Measurements from ENCODE around the gene OSBPL8. TPM values are rescaled to one million over a fixed set of nuclear protein-coding genes. Genes with fewer than 3 reads are reported as not detected.

Gene OSBPL8
- total RNA-seq, 1 experiment from 2014 or later = 43.7 TPM

DNA sequence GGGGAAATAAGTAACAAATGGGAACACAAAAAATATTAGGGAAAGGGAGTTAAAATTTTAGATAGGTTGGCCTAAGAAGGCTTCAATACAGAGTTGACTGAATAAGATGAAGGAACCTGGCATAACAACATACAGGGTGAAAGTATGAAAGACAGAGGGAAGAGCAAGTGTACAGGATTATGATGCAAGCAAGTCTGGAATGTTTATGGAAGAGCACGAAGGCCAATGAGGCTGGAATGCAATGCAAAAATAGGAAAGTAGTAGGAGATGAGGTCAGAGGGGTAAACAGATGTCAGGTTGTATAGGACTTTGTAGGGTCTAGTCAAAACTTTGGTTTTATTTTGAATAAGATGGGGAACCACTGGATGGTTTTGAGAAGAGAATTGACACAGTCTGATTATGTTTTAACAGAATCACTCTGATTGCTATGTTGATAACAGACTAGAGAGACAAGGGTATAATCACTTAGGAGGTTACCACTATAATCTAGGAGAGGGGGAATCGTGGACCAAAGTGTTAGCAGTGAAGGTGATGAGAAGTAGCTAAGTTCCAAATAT lies 96.8 kb downstream of the OSBPL8 start:
- H3K36me3 ChIP-seq = no peaks in the 10 kb centered on the region
- DNase-seq = no peak
- no peaks in the 10 kb centered on the region for H3K9me3 ChIP-seq
- no peak overlapping the region for H3K4me3 ChIP-seq
- no peaks in the 10 kb centered on the region for H3K27me3 ChIP-seq

DNA sequence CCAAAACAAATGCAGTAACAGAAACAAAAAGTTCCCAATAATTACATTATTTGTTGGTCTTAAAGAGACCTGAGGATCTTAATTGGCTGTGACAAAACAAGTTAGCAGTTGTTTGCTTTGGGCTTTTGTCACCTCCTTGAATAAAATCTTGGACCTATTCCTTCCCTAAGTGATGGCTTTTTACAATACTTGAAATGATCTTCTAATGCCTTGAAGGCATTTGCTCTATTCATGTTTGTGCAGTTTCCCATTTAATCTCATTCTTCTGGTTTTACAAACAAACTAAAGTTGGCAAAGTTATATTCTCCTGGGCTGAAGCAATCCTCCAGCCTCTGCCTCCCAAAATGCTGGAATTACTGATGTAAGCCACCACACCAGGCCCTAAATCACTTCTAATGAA lies 98.8 kb downstream of the OSBPL8 start:
- H3K27me3 ChIP-seq = no peaks in the 10 kb centered on the region
- DNase-seq = no peak
- H3K9me3 ChIP-seq = no peaks in the 10 kb centered on the region
- no peaks in the 10 kb centered on the region for H3K36me3 ChIP-seq
- no peak overlapping the region for H3K4me3 ChIP-seq

DNA sequence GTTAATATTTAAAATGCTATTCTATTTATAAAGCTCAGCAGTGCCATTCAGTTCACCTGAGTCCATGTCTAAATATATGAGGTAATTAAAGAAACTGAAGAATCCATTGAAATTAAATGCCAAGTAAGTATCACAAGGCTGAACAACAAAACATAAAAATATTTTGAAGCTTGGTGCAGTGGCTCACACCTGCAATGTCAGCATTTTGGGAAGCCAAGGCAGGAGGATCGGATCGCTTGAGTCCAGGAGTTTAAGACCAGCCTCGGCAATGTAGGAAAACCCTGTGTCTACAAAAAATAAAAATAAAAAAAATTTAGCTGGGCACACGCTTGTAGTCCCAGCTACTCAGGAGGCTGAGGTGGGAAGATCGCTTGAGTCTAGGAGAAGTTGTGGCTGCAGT lies 101.8 kb downstream of the OSBPL8 start:
- no peak overlapping the region for H3K4me3 ChIP-seq
- DNase-seq = no peak
- H3K27me3 ChIP-seq = no peaks in the 10 kb centered on the region

DNA sequence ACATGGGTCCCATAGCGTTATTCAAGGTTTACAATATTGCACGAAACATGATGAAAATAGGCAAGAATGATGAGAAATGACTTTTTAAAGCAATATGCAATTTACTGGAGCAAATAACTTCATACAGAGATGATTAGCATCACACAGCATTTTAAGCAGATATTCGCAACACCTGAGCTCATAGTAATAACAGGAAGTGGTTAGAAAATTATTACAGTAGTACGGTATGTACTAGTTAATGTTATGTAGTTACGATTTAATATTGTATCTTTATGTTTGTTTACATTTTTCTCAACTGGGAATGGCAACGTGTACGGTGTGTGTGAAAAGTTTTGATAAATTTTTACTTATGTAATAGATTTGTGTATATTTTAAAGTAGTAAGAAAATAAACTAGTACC lies 102.6 kb downstream of the OSBPL8 start:
- Histone ChIP-seq H3K9me3 (no peaks in the 10 kb centered on the region), H3K27me3 (no peaks in the 10 kb centered on the region), H3K4me3 (no peak overlapping the region), H3K36me3 (no peaks in the 10 kb centered on the region)
- DNase-seq = no peak

More for the DNA sequence above, 101.8 kb downstream of the OSBPL8 start:
- Histone ChIP-seq H3K36me3 (no peaks in the 10 kb centered on the region), H3K9me3 (no peaks in the 10 kb centered on the region)

DNA sequence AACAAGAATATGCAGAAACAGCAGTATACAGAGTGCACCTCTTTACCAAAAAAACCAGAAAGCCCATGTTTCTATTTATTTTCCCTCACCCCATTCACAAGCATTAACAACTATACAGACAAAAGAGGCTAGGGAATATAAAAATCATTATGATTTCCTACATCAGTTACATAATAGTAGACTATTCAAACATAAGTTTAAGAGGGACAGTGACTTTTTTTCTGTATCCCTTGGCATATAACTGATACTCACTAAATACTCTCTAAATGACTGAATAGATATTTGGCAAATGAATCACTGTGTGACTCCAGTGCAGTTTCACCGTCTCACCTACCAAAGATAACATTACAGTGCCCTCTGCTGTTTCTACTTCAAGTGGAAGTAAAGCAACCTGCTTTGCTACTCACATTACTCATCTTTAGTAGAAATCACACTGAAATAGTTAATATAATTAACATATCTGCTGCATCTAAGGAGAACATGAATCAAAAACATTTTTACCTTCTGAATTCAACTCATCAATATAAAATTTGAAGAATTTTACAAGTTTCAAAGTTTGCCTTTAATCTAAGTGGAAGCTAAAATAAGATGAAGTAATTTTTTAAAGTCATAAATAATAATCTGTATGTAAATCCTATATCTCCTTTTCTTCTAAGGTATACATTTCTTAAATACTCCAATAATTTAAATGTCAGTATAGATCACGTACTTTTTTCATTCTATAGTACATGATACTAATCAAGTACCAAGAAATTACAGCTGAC lies 103.8 kb downstream of the OSBPL8 start:
- peak; percentile 14 for DNase-seq
- Histone ChIP-seq H3K9me3 (no peaks in the 10 kb centered on the region), H3K27me3 (no peaks in the 10 kb centered on the region), H3K4me3 (no peak overlapping the region), H3K36me3 (no peaks in the 10 kb centered on the region)

DNA sequence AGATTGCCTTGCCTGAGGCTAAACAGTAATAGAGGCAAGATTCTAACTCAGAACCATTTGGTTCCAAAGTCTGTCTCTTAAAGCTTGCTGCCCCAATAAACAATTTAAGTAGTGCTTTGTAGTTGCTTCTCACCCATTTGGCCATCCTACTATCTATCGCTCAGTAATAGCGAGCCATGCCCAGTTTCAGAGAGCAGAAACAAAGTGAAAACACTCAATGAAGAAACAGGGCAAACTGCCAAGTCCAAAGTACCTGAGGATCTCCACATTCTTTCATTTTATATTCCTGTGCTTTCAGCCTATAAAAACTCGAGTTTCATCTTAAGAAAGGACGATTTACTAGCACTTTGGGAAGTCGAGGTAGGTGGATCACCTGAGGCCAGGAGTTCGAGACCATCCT lies 108.0 kb downstream of the OSBPL8 start:
- H3K36me3 ChIP-seq = peaks cover 2% of the 10 kb centered on the region; the same call in 1 of the 2 replicates
- H3K9me3 ChIP-seq = no peaks in the 10 kb centered on the region
- no peaks in the 10 kb centered on the region for H3K27me3 ChIP-seq
- DNase-seq = no peak
- H3K4me3 ChIP-seq = no peak overlapping the region

DNA sequence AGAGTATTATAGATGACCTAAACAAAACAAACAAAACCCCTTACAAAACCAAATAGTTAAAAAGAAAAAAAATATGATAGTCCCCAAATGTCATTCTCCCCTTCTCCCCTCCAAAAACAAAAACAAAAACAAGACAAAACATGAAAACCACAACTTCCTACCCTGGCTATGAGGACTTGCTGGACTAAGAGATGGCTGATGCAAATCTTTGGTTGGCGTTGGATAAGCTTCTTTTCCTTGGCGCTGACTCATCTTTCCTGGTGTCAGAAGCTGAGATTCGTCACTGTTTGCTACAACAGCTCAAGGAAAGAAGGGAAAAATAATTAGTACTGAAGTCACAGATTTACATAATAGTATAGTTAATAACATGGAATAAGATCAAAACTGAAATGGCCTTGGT lies 108.9 kb downstream of the OSBPL8 start:
- no peak overlapping the region for H3K4me3 ChIP-seq
- DNase-seq = peak; percentile 15
- no peaks in the 10 kb centered on the region for H3K27me3 ChIP-seq
- no peaks in the 10 kb centered on the region for H3K9me3 ChIP-seq
- peaks cover 2% of the 10 kb centered on the region; the same call in 1 of the 2 replicates for H3K36me3 ChIP-seq

DNA sequence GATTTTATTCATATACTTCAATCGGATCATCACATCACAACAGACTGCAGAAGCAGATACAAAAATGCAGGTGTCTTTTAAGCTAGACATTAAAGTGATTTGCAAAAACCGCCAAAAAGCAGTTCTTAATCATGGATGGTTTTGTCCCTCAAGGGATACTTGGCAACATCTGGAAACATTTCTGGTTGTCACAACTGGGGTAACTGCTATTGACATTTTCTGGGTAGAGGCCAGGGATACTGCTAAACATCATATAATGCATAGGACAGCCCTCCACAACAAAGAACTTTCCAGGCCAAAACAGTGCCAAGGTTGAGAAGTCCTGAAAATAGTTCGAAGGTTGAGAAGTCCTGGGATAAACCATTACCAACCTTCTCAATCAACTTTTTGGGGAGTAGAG lies 109.6 kb downstream of the OSBPL8 start:
- Histone ChIP-seq H3K4me3 (no peak overlapping the region), H3K9me3 (no peaks in the 10 kb centered on the region), H3K27me3 (no peaks in the 10 kb centered on the region), H3K36me3 (peaks cover 2% of the 10 kb centered on the region; the same call in 1 of the 2 replicates)
- no peak for DNase-seq

DNA sequence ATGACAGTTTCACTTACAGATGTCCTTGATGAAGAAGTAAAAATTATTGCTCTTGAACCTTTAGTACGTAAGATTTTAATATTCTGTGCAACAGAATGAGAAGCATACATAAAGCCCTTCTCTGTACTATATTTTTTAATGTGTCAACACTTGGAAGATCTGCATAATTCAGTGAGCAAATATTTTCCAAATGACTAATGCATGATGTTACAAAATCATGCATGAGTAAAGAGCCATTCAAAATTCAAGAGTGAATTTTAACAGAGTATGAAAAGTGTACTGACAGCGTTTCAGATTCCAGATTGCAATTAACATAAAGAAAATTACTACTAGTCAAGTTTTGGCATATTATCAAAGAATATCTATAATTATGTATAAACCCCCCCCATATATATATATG lies 110.0 kb downstream of the OSBPL8 start:
- DNase-seq = no peak
- Histone ChIP-seq H3K27me3 (no peaks in the 10 kb centered on the region), H3K9me3 (no peaks in the 10 kb centered on the region), H3K4me3 (no peak overlapping the region), H3K36me3 (peaks cover 2% of the 10 kb centered on the region; the same call in 1 of the 2 replicates)

DNA sequence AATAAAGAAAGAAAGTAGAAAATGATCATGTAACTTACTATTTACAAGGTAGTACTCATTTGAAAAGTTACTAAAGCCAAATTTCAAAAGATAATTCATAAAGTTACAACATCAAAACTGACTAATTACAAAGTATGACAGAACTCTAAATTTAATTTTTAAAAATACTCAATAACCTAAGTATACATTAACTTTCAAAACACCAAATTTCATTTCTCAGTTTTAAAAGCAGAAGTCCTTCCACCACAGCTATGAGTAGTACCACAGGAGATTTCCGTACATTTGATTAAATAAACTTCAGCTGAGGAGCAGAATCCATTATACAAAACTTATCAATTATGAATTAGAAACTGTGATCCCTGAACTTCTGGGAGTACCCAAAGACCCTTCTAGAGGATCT lies 110.6 kb downstream of the OSBPL8 start:
- Histone ChIP-seq H3K27me3 (no peaks in the 10 kb centered on the region), H3K4me3 (no peak overlapping the region), H3K9me3 (no peaks in the 10 kb centered on the region), H3K36me3 (peaks cover 2% of the 10 kb centered on the region; the same call in 1 of the 2 replicates)
- DNase-seq = no peak

DNA sequence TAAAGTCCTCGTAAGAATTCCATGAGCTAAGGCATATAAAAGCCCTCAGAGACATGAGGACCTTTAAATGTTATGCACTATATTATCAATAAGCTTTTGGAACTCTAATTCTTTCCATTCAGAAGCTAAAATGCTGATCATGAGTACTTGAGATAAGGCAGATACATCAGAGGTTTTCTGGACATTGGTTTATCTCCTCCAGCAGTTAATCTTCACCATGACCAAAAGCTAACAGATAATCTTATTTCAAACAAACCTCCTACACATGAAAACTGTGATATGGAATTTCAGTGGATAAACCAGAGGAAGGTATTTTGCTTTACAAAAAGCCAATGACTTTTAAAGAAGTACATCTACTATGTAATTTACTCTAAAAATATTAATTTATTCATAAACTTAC lies 113.5 kb downstream of the OSBPL8 start:
- no peak for DNase-seq
- no peak overlapping the region for H3K4me3 ChIP-seq
- no peaks in the 10 kb centered on the region for H3K27me3 ChIP-seq
- H3K36me3 ChIP-seq = peaks cover 2% of the 10 kb centered on the region; the same call in 1 of the 2 replicates
- no peaks in the 10 kb centered on the region for H3K9me3 ChIP-seq

DNA sequence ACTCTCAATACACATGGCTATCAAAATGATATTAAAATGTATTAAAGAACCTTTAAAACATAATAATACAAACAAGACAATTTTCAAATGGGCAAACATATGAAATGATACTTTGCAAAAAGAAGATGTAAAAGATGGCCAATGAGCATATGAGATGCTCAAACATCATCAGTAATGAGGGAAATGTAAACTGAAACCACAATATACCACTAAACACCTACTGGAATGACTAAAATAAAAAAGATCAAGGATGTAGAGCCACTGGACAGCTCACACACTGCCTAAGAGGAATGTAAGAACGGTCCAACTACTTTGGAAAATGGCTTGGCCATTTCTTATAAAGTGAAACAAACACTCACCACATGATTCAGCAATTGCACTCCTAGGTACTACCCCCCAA lies 114.1 kb downstream of the OSBPL8 start:
- Histone ChIP-seq H3K4me3 (no peak overlapping the region), H3K36me3 (peaks cover 2% of the 10 kb centered on the region; the same call in 1 of the 2 replicates), H3K27me3 (no peaks in the 10 kb centered on the region), H3K9me3 (no peaks in the 10 kb centered on the region)
- no peak for DNase-seq

DNA sequence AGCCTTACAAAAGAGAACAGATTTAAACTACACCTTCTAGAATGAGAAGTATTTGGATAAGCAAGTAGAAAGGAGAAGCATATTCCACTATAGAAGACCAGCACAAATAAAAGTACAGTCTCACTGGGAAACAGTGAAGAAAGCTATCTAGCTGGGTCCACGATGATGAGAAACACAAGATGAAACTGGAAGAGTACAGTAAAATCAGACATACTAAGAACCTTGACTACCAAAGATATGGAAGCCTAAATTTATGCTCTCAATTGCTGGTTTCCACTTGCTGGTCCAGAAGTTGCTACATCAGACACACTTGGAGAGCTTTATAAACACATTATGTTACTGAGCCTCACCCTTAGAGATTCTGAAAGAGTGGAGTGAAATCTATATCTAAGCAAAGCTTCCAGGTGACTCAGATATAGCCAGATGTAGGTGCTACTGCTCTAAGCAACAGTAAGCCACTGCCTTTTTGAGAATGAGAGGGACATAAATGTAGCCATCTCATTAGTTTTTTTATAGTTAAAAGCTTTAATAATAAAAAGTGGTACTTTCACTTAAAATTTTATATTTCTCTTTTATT lies 115.1 kb downstream of the OSBPL8 start:
- no peak overlapping the region for H3K4me3 ChIP-seq
- H3K9me3 ChIP-seq = no peaks in the 10 kb centered on the region
- DNase-seq = no peak
- H3K36me3 ChIP-seq = peaks cover 2% of the 10 kb centered on the region; the same call in 1 of the 2 replicates
- no peaks in the 10 kb centered on the region for H3K27me3 ChIP-seq

DNA sequence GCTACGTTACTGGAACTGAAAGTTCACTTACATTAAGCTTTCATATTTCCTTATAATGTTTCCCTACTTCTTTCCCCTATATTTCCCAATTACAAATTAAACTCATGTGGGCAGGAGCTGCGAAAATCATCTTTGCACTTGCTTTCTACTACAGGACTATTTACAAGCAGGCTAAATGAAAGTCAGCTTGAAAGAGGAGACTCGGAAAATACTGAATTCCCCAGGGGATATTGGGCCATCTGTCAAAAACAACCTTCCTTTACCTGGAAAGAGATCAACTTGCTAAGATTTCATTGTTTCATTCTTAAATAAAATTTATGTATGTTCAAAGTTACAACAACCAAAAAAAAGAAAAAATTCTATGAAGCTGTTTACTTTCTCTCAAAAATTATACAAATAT lies 118.6 kb downstream of the OSBPL8 start:
- Histone ChIP-seq H3K4me3 (no peak overlapping the region), H3K27me3 (no peaks in the 10 kb centered on the region), H3K9me3 (no peaks in the 10 kb centered on the region), H3K36me3 (no peaks in the 10 kb centered on the region)
- no peak for DNase-seq

DNA sequence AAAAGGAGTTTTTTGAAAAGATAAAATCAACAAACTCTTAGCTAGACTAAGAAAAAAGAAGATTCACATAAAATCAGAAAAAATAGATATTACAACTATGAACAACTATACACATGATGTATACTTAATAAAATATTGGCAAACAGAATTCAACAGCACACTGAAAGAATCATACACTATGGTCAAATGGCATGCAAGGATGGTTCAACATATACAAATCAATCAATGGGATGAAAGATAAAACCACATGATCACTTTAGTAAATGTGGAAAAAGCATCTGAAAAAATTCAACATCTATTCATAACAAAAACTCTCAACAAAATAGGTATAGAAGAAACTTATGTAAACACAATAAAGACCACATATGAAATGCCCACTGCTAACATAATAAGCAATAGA lies 126.8 kb downstream of the OSBPL8 start:
- Histone ChIP-seq H3K36me3 (no peaks in the 10 kb centered on the region), H3K9me3 (peaks cover 12% of the 10 kb centered on the region), H3K4me3 (no peak overlapping the region), H3K27me3 (no peaks in the 10 kb centered on the region)
- no peak for DNase-seq

DNA sequence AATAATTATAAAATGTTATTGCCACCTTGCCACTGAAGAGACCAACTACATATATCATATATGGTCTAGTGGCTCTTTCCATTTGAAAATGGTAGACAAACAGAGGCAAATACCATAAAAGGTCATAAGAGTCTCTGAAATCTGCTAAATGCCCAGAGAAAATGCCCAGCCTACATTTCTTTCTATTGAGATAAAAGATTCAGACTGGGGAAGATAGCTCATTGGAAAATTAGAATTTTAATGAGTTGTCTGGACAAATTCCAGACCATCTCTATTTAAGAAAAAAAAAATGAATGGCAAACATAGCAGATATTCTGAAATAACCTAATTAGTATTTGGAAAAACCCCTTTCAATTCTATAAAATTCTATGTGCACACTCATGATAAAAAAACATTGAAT lies 131.5 kb downstream of the OSBPL8 start:
- no peak for DNase-seq
- Histone ChIP-seq H3K36me3 (peaks cover 3% of the 10 kb centered on the region; the same call in 1 of the 2 replicates), H3K9me3 (peaks cover 24% of the 10 kb centered on the region), H3K27me3 (no peaks in the 10 kb centered on the region), H3K4me3 (no peak overlapping the region)

DNA sequence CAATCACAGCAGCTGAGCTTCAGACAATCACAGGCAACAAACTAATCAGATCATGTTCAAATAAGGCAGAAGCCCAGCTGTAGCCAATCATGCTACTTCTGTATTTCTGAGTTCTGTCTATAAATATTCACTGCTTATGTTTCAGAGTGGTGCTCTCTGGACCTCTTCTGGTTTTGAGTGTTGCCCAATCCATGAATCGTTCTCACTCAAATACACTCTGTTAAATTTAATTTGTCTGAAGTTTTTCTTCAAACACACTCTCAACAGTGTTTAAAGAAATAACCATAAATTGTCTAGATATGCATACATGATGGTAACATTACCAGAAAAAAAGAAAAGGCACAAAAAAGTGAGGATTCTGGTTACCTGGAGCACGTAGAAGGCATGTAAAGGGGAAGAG lies 133.4 kb downstream of the OSBPL8 start:
- H3K9me3 ChIP-seq = peaks cover 16% of the 10 kb centered on the region
- H3K27me3 ChIP-seq = no peaks in the 10 kb centered on the region
- H3K4me3 ChIP-seq = no peak overlapping the region
- no peak for DNase-seq
- H3K36me3 ChIP-seq = peaks cover 3% of the 10 kb centered on the region; the same call in 1 of the 2 replicates

DNA sequence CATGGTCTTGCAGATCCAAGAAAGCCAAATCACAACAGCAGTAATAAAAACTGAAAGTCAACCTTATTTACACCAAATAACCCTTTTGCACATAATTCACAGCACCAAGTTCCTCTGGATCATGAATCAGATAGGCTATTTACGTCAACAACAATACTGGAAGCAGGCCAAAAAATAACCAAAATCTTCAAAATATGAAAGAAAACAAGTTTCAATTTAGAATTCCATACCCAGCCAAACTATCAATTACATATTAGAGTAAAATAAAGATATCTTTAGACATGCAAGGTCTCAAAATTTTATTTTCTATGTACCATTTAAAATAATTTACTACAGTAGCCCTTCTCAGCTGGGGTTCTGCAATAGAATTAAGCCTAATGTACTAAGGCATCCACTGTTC lies 134.6 kb downstream of the OSBPL8 start:
- Histone ChIP-seq H3K27me3 (no peaks in the 10 kb centered on the region), H3K9me3 (peaks cover 16% of the 10 kb centered on the region), H3K36me3 (peaks cover 3% of the 10 kb centered on the region; the same call in 1 of the 2 replicates), H3K4me3 (no peak overlapping the region)
- no peak for DNase-seq

Data from MG63 (cell line).